ENCODE results near the gene TANGO2. TPM values are rescaled to one million over a fixed set of nuclear protein-coding genes. Genes with fewer than 3 reads are reported as not detected.

TANGO2 gene
- polyA plus RNA-seq, 4 donors, result 16.5 to 23.3 (median 20.9) TPM

- no peak for FAIRE-seq
- H3K36me3 ChIP-seq (ENCODE audit: control insufficient read depth in 3 of 3, insufficient read depth in 2 of 3, low read depth in 1 of 3, low read length in 3 of 3), result peaks cover 0 to 82% (median 2%) of the 10 kb centered on the region in 3 donors
Observed at GRCh38 chr22:20112623-20113511, 92.0 kb downstream of the TANGO2 start.

DNA sequence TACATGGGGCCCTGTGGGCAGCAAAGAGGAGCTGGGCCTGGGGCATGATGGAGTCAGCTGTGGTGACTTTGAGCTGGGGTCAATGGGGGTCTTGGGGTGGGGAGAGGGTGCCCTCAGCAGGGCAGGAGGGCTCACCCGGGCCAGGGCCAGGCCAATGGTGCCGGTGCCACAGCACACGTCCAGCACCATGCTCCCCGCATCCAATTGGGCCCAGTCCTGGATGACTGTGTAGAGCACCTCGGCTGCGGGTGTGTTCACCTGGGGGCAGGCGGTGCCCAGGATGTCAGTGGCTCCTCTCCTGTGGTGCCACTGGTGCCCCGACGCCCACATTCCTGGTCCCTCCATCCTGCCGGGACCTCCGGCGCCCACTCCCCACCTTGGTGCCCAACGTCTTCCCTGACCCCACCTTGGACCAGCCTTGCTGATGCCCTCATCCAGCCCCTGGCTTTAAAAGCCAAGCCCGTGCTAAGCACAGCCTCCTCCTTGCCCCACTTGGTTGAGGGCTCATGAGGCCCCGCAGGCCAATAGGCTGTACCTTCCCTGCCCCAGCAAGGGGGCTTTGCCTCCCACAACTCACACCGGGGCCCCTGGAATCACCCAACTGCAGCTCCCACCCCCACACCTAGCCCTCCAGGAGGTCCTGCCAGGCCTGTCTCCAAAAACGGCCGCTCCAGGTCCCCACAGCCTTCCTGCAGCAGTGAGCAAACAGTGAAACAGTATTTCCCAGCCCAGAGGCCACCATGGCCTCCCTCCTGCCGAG lies 92.8 kb downstream of the TANGO2 start:
- Histone ChIP-seq H3K9me3 (ENCODE audit: control insufficient read depth in 2 of 2, insufficient read depth in 1 of 2, low read depth in 1 of 2, low read length in 1 of 2) (no peaks in the 10 kb centered on the region), H3K27me3 (ENCODE audit: control insufficient read depth in 3 of 3, insufficient read depth in 3 of 3, low read length in 3 of 3) (no peaks in the 10 kb centered on the region), H3K4me1 (ENCODE audit: control insufficient read depth in 3 of 3, insufficient read depth in 2 of 3, low read depth in 1 of 3, low read length in 2 of 3) (peaks cover 2 to 8% (median 3%) of the 10 kb centered on the region in 3 donors), H3K36me3 (ENCODE audit: control insufficient read depth in 3 of 3, insufficient read depth in 2 of 3, low read depth in 1 of 3, low read length in 3 of 3) (peaks cover 0 to 76% (median 0%) of the 10 kb centered on the region in 3 donors), H3K4me3 (ENCODE audit: low read depth in 1 of 3, low read length in 3 of 3) (no peak overlapping the region), H3K27ac (ENCODE audit: low read depth in 1 of 3, low read length in 2 of 3) (no peak overlapping the region)
- DNase-seq (no peak), FAIRE-seq (no peak)
- WGBS, 3 donors, result 89 to 91% (median 89%) methylated on average over 18 to 19 of the region's 19 CpGs

More at GRCh38 chr22:20112623-20113511, 92.0 kb downstream of the TANGO2 start:
- no peaks in the 10 kb centered on the region for H3K27me3 ChIP-seq (ENCODE audit: control insufficient read depth in 3 of 3, insufficient read depth in 3 of 3, low read length in 3 of 3)
- H3K27ac ChIP-seq (ENCODE audit: low read depth in 1 of 3, low read length in 2 of 3), result no peak overlapping the region
- peaks cover 0 to 4% (median 0%) of the 10 kb centered on the region in 3 donors for H3K4me1 ChIP-seq (ENCODE audit: control insufficient read depth in 3 of 3, insufficient read depth in 2 of 3, low read depth in 1 of 3, low read length in 2 of 3)
- 84 to 85% (median 85%) methylated on average over 25 to 26 of the region's 26 CpGs for WGBS, 3 donors
- no peak overlapping the region for H3K4me3 ChIP-seq (ENCODE audit: low read depth in 1 of 3, low read length in 3 of 3)
- no peaks in the 10 kb centered on the region for H3K9me3 ChIP-seq (ENCODE audit: control insufficient read depth in 2 of 2, insufficient read depth in 1 of 2, low read depth in 1 of 2, low read length in 1 of 2)
- no peak for DNase-seq

DNA sequence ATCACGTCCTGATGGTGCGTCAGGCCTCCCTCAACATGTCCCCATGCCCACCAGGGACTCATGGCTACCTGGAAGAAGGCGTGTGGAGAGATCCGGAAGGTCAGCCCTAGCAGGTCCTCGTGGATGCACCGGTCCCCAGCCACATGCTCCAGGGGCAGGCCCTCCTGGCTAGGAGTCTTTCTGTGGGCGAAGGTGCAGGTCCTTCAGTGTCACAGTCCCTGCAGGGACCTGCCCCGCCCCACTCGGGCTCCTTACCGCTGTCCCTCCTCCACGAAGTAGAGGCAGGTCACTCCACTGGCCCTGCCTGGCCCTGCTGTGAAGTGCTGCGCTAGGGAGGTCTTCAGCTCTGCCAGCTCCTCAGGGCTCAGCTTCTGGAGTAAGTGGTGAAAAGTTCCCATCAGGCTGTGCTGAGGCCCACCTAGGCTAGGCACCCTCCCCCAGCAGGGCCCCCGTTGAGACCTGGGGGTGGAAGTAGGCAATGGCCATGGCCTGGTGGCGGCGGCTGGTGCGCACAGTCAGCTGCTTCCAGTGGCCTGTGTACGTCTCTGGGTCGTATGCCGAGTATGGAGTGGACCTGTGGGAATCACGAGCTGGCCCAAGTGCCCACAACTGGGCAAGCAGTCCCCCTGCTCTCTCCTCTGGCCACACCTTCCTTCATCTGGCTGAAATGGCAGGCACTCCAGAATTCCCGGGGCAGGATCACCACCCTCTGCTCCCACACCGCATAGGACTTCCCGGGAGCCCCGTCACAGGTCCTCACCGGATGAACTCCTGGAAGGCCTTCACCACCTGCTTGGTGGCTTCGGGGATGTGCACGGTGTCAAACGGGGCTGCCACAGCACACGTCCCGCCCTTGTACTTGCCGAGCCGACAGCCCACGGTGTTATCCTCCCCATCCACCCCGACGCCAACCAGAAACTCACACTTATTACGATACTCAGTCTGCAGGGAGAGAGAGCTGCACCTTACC lies 93.9 kb downstream of the TANGO2 start:
- H3K27ac ChIP-seq (ENCODE audit: low read depth in 1 of 3, low read length in 2 of 3), result no peak overlapping the region
- H3K36me3 ChIP-seq (ENCODE audit: control insufficient read depth in 3 of 3, insufficient read depth in 2 of 3, low read depth in 1 of 3, low read length in 3 of 3), result peaks cover 0 to 74% (median 0%) of the 10 kb centered on the region in 3 donors
- DNase-seq (no peak), FAIRE-seq (no peak)
- no peak overlapping the region for H3K4me3 ChIP-seq (ENCODE audit: low read depth in 1 of 3, low read length in 3 of 3)
- H3K4me1 ChIP-seq (ENCODE audit: control insufficient read depth in 3 of 3, insufficient read depth in 2 of 3, low read depth in 1 of 3, low read length in 2 of 3), result peaks cover 3 to 9% (median 6%) of the 10 kb centered on the region in 3 donors
- no peaks in the 10 kb centered on the region for H3K27me3 ChIP-seq (ENCODE audit: control insufficient read depth in 3 of 3, insufficient read depth in 3 of 3, low read length in 3 of 3)
- 90 to 91% (median 90%) methylated on average over 36 of the region's 36 CpGs for WGBS, 3 donors
- H3K9me3 ChIP-seq (ENCODE audit: control insufficient read depth in 2 of 2, insufficient read depth in 1 of 2, low read depth in 1 of 2, low read length in 1 of 2), result no peaks in the 10 kb centered on the region

GRCh38 chr22:20115691-20116375 lies 94.9 kb downstream of the TANGO2 start, which contains the start of gene RANBP1:
Gene RANBP1, plus strand, starts transcription at chr22:20116104. Its CDS starts 81 bp downstream, at chr22:20116185.
- WGBS, 3 donors, result 54 to 69% (median 65%) methylated on average over 30 of the region's 30 CpGs

GRCh38 chr22:20116376-20116950 lies 95.6 kb downstream of the TANGO2 start:
- Histone ChIP-seq H3K27ac (ENCODE audit: low read depth in 1 of 3, low read length in 2 of 3) (peak overlapping the region; percentile 59 to 89 (median 69)), H3K9me3 (ENCODE audit: control insufficient read depth in 2 of 2, insufficient read depth in 1 of 2, low read depth in 1 of 2, low read length in 1 of 2) (no peaks in the 10 kb centered on the region), H3K36me3 (ENCODE audit: control insufficient read depth in 3 of 3, insufficient read depth in 2 of 3, low read depth in 1 of 3, low read length in 3 of 3) (peaks cover 0 to 73% (median under 1%) of the 10 kb centered on the region in 3 donors), H3K27me3 (ENCODE audit: control insufficient read depth in 3 of 3, insufficient read depth in 3 of 3, low read length in 3 of 3) (no peaks in the 10 kb centered on the region), H3K4me1 (ENCODE audit: control insufficient read depth in 3 of 3, insufficient read depth in 2 of 3, low read depth in 1 of 3, low read length in 2 of 3) (peaks cover 3 to 14% (median 6%) of the 10 kb centered on the region in 3 donors), H3K4me3 (ENCODE audit: low read depth in 1 of 3, low read length in 3 of 3) (peak overlapping the region; percentile 61 to 94 (median 90))
- DNase-seq (no peak), FAIRE-seq (no peak)
- 4 to 8% (median 5%) methylated on average over 24 to 27 of the region's 27 CpGs for WGBS, 3 donors

More at GRCh38 chr22:20115691-20116375, 94.9 kb downstream of the TANGO2 start, which contains the start of gene RANBP1:
- Histone ChIP-seq H3K4me1 (ENCODE audit: control insufficient read depth in 3 of 3, insufficient read depth in 2 of 3, low read depth in 1 of 3, low read length in 2 of 3) (peaks cover 3 to 14% (median 6%) of the 10 kb centered on the region in 3 donors), H3K27ac (ENCODE audit: low read depth in 1 of 3, low read length in 2 of 3) (peak within 1 kb of the TSS; percentile 59 to 89 (median 69)), H3K4me3 (ENCODE audit: low read depth in 1 of 3, low read length in 3 of 3) (peak within 1 kb of the TSS; percentile 61 to 94 (median 90)), H3K36me3 (ENCODE audit: control insufficient read depth in 3 of 3, insufficient read depth in 2 of 3, low read depth in 1 of 3, low read length in 3 of 3) (peaks cover 0 to 74% (median 0%) of the 10 kb centered on the region in 3 donors), H3K9me3 (ENCODE audit: control insufficient read depth in 2 of 2, insufficient read depth in 1 of 2, low read depth in 1 of 2, low read length in 1 of 2) (no peaks in the 10 kb centered on the region), H3K27me3 (ENCODE audit: control insufficient read depth in 3 of 3, insufficient read depth in 3 of 3, low read length in 3 of 3) (no peaks in the 10 kb centered on the region)
- DNase-seq (no peak), FAIRE-seq (no peak)

Other genes starting within 250 kb of the TANGO2 start
- 10 to 100 TPM in 2 of 4 donors, 1 to 10 TPM in 2; 4.0 to 18.9 (median 9.8) TPM for gene GNB1L, start 166.2 kb upstream of the TANGO2 start, polyA plus RNA-seq
- gene RTL10, start 166.2 kb upstream of the TANGO2 start, polyA plus RNA-seq, result 10 to 100 TPM in 3 of 4 donors, 1 to 10 TPM in 1; 9.7 to 30.6 (median 22.3) TPM
- gene COMT, start 79.3 kb upstream of the TANGO2 start, polyA plus RNA-seq, result 100 to 1,000 TPM in 3 of 4 donors, 10 to 100 TPM in 1; 57.8 to 236 (median 135) TPM
- gene TXNRD2, start 79.3 kb upstream of the TANGO2 start, polyA plus RNA-seq, result 10 to 100 TPM; 16.8 to 43.8 (median 29.5) TPM
- 10 to 100 TPM in 2 of 4 donors, 1 to 10 TPM in 2; 2.2 to 17.9 (median 7.3) TPM for gene ARVCF, start 4.3 kb upstream of the TANGO2 start, polyA plus RNA-seq
- gene DGCR8, start 59.1 kb downstream of the TANGO2 start, polyA plus RNA-seq, result 10 to 100 TPM; 17.0 to 31.0 (median 17.7) TPM
- gene RANBP1, start 95.0 kb downstream of the TANGO2 start, polyA plus RNA-seq, result 100 to 1,000 TPM in 2 of 4 donors, 10 to 100 TPM in 2; 61.5 to 184 (median 103) TPM
- gene TRMT2A, start 96.1 kb downstream of the TANGO2 start, polyA plus RNA-seq, result 10 to 100 TPM; 30.5 to 49.3 (median 37.2) TPM
- gene ZDHHC8, start 110.7 kb downstream of the TANGO2 start, polyA plus RNA-seq, result 10 to 100 TPM in 3 of 4 donors, 1 to 10 TPM in 1; 3.8 to 33.5 (median 14.3) TPM
- gene CCDC188, start 129.9 kb downstream of the TANGO2 start, polyA plus RNA-seq, result 1 to 10 TPM in 2 of 4 donors, not detected in 2; 1.2 to 1.6 TPM
- gene RTN4R, start 247.2 kb downstream of the TANGO2 start, polyA plus RNA-seq, result 10 to 100 TPM in 1 of 4 donors, 1 to 10 TPM in 3; 2.9 to 25.7 (median 4.4) TPM

All from small intestine (tissue), 7 donors.